ENCODE data around the gene CRHR1.
A peak's percentile ranks its signal among the peaks of the same experiment; 100 is the strongest.

The CRHR1 gene

DNA sequence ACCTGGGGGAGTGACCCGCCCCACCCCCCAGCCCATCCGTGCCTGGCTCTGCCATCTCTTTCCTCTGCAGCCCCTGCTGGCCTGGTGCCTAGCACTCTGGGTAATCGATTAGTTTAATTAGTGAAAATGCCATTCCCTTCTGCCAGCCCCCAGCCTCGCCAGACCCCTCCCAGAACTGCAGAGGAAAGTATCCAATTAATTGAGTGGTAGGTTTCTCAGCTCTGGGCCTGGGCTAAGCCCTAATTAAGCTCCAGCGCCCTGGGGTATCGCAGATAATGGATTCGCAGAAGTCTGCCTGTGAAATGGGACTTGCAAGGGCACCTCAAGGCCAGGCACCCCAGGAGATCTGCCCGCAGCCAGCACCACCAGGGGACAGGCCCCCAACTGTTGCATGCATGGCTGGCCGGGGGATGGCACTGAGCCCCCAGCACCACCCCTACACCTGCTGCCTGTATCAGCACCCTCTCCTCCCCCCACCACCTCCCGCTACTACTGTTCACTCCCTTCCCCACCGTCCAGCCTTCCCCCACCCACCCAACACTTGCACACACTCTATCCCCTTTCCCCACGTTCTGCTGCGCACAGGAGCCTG is 40.9 kb downstream of the CRHR1 start:
- no peak for DNase-seq

DNA sequence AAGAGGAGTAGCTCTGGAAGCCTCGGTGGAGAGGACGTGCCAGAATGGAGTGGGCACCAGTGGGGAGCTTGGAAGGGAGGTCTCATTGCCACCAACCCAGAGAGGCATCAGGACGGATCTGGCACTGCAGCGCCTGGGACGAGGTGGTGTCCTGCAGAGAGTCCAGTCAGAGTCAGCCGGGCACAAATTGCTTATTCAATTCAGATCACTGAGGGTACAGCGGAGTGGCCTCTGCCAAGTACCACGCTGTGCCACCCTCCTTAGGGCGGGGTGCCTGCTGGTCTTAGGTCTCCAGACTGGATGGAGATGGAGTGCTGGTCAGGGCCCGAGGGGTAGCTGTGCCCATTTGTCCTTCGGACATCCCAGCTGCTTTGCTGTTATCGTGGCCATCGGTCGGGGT is 41.7 kb downstream of the CRHR1 start:
- no peak for DNase-seq

DNA sequence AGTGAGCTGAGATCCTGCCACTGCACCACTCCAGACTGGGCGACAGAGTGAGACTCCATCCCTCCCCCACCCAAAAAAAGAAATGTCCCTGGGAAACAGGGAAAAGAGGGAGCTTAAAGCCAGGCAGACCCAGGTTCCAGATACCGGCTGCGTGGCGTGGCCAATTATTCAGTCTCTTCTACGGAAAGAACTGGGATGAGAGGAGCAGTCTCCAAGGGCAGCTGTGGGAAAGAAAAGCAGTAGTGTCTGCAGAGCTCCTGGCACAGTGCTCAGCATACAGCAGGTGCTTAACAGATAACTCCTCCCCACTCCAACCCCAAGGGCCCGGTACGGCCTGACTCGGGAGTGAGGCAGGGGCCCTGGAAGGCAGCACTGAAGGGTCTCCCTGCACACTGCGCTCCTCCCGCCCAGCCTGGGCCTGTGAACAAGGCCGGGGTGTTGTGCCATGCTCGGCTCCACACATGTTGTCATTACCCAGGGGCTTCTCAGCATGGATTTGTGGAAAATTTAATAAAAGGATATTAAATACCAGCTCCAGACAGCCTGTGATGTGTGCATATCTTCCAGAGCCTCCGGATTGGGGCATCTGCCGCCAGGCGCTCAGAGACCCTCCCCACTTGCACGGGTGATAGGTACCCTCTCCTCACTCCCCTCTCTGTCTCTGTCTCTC is 42.9 kb downstream of the CRHR1 start:
- no peak for DNase-seq

- no peak for DNase-seq
Observed at GRCh38 chr17:45828171-45828570, 44.1 kb downstream of the CRHR1 start.

DNA sequence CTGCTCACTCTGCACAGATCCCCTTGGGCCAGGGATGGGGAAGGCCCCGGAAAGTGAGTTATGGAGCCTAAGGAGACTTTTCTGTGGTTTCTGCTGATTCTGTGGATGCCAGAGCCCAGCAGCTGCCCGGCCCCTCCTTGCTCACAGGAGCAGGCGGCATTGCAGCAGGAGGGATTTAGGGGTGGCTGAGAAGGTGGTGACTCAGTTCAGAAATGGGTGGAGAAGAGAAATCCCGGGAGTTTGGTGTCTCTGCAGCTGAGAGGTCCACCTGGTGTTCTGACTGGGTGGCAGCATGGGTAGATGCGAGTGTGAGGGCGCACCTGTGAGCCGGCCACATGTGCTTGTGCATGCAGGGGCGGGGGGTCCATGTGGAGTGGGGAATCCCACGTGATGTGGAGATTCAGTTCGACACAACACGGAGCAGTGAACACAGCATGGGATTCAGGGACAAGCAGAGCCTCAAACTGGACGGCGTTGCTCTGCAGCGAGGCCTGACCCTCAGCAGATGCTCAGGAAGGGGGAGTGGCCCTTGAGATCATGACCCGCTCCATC is 44.5 kb downstream of the CRHR1 start:
- DNase-seq = no peak

DNA sequence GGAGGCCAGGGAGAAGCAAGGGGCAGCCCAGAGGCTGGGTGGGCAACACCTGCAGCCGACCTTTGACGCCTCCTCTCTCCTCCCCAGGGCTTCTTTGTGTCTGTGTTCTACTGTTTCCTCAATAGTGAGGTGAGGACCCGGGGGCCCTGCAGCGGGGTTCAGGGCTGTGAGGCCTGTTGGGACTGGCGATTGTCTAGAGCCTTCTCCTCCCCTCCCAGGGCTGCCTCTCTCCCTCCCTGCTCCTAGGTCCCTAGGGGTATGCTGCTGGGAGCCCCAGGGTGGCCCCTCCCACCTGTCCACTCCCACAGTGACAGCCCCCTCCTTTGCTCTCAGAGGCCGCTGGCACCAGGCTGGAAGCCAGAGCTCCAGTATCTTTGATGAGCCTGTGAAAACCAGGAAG is 49.8 kb downstream of the CRHR1 start:
- peak; percentile 38 for DNase-seq

DNA sequence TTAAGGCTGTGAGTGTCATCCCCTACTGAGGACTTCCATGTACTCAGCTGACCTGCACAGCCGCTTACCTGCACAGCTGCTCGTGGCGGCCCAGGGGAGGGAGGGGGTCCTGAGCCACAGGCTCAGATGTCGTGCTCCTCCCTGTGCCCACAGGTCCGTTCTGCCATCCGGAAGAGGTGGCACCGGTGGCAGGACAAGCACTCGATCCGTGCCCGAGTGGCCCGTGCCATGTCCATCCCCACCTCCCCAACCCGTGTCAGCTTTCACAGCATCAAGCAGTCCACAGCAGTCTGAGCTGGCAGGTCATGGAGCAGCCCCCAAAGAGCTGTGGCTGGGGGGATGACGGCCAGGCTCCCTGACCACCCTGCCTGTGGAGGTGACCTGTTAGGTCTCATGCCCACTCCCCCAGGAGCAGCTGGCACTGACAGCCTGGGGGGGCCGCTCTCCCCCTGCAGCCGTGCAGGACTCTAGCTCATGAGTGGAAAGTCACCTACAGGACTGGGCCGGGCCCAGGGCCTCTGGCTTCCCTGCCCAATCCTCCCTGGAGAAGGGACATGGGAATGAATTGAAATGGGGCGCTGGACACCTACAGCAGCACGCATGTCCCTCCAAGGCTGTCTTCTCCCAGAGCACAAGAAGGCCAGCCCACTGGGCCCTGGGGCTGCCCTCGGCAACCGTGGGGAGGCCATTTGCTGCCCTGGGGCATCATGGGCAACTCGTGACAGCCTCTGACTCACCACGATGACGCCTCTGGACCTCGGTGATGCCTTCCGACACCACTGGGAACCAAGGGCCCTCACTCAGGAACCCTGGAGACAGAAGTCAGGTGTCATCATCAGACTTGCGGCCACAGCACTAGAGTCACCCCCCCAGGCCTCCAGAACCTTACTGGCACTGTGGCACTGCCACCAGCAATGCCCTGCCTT is 50.6 kb downstream of the CRHR1 start:
- no peak for DNase-seq

- no peak for DNase-seq
Observed at GRCh38 chr17:45835481-45835880, 51.4 kb downstream of the CRHR1 start.

DNA sequence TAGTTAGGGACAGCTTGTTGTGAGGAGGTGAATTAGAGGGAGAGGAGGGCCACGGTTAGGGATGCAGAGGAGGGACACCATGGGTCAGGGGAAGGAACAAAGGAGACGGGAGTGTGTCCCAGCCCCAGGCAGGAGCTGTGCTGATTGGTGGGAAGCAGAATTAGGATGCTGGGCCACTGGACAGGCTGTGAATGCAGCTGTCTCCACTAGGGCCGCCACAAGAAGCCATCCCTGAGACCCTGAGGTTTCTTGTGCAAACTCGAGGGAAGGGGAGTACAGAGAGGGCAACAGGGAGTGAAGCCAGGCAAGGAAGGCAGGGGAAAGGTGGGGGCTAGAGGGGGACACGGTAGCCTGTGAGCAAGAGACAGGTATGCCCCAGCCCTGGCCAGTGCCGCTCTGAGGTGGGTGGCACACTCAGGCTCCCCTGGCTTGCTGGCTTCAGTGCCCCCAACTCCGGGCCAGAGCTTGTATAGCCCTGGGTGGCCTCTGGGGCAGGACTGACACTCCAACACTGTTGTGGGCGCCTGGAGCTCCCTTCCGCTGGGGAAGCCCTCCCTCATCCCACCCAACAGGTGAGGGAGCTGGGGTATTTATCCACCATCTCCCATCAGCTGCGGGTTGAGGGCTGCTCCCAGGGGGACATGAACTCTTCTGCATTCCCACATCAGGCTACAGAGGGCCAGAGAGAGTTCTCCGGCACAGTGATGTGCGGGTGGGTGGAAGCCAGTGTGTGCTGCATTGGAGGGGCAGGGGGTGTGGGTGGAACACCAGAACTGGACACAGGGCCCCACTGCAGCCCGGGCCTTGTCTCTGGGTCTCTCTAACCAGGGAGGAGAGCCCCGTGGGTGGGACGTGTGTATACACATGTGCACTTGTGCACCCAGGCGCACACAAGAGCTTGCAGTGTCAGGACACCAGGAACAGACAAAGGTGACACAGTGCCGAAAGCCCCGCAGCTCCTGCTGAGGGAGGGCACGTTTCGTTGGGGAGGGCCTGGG is 52.2 kb downstream of the CRHR1 start:
- no peak for DNase-seq

GRCh38 chr17:45837187-45837586 is 53.1 kb downstream of the CRHR1 start:
- no peak for DNase-seq

GRCh38 chr17:45837603-45838002 is 53.5 kb downstream of the CRHR1 start:
- no peak for DNase-seq

DNA sequence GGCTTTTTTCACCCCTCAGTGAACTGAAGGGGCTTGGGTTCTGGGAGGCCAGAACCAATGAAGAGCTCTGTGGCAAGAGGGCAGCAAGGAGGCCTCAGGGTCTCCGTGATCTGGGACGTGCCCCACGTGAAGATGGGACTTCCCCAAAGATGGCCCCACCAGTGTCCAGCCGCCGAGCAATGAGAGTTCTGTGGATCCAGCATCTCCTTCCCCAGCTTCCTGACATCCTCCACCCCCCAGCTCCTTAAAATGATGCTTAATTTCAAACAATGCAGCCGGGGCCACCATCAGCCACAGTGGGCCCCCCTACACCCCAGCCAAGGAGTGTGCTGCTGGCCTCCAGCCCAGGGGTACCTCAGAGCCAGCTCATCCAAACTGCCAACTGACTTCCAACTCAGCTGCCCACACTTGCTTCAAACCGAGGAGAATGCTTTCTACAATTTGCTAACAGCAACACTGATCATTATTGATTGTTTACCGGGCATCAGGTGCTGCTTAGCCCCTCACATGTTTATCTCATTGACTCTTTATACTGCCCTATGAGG is 54.7 kb downstream of the CRHR1 start:
- no peak for DNase-seq

DNA sequence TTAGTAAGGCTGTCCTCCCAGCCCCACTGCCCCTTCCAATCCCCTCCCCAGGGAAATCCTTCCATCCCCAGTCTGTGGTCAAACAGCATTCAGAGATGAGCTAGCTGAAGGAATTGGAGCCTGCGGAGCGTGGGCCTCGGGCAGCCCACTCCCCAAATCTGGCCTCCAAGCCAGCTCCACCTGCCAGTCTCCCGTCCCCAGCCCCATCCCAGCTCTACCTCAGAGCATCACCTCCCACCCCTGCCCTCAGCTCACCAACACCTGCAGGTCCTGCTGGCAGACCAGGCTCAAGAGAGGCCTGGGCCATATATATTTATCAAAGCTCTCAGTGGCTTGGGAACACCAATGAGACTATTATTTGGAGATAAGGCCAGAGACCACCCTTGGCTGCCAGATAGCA is 55.3 kb downstream of the CRHR1 start:
- DNase-seq = no peak

DNA sequence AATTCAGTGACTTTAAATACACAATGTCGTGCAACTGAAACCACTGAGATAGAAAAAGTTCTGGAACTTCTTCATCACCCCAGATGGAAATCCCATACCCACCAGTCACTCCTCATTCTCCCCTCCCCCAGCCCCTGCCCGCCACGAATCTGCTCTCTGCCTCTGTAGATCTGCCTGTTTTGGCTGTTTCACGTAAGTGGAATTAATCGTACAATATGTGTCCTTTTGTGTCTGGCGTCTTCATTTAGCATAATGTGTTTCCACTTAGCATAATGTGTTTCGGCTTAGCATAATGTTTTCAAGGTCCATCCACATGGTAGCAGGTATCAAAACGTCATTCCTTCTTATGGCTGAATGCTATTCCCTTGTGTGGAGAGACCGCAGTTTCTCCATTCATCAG is 57.1 kb downstream of the CRHR1 start:
- no peak for DNase-seq

GRCh38 chr17:45841883-45842525 is 57.9 kb downstream of the CRHR1 start:
- peak; percentile 64 for DNase-seq

- no peak for DNase-seq
Observed at GRCh38 chr17:45843722-45844121, 59.6 kb downstream of the CRHR1 start.

GRCh38 chr17:45844695-45845375 is 60.7 kb downstream of the CRHR1 start, which contains the start of gene SPPL2C:
Gene SPPL2C (plus strand): TSS chr17:45844881. CDS start chr17:45844907, 26 bp downstream.
- no peak for DNase-seq

GRCh38 chr17:45845376-45846185 is 61.5 kb downstream of the CRHR1 start:
- no peak for DNase-seq

- no peak for DNase-seq
Observed at GRCh38 chr17:45846223-45846622, 62.1 kb downstream of the CRHR1 start.

- no peak for DNase-seq
Observed at GRCh38 chr17:45846646-45847045, 62.5 kb downstream of the CRHR1 start.

Data from NCI-H1436 (cell line).